Activated CD4-positive, alpha-beta T cell treated with anti-CD3 and anti-CD28 coated beads for 1 hour (primary cell): ENCODE results near the gene GRID1.
"Not testable (repeated sequence)": the region's sequence is repeated elsewhere in the genome, so short reads cannot be mapped to it uniquely, and the experiment has no call there.

Experiments used
- DNase-seq: peaks from one replicate; pipeline ENCODE4 v3.0.0-alpha.2; 2020

The GRID1 gene

GRCh38 chr10:85735997-85736396 is 630.6 kb downstream of the GRID1 start:
- DNase-seq, result no peak

GRCh38 chr10:85734791-85735190 is 631.8 kb downstream of the GRID1 start:
- no peak for DNase-seq

GRCh38 chr10:85724215-85724614 is 642.4 kb downstream of the GRID1 start:
- no peak for DNase-seq

- DNase-seq, result no peak
Measured at GRCh38 chr10:85720931-85721590, 645.5 kb downstream of the GRID1 start.

GRCh38 chr10:85719408-85719807 is 647.2 kb downstream of the GRID1 start:
- no peak for DNase-seq

- DNase-seq, result no peak
Measured at GRCh38 chr10:85713885-85714284, 652.7 kb downstream of the GRID1 start.

- DNase-seq, result no peak
Measured at GRCh38 chr10:85702768-85703167, 663.8 kb downstream of the GRID1 start.

- not testable (repeated sequence) for DNase-seq
Measured at GRCh38 chr10:85699066-85699465, 667.5 kb downstream of the GRID1 start.

- DNase-seq, result no peak
Measured at GRCh38 chr10:85696893-85697292, 669.7 kb downstream of the GRID1 start.

- no peak for DNase-seq
Measured at GRCh38 chr10:85682621-85683020, 684.0 kb downstream of the GRID1 start.

- DNase-seq, result no peak
Measured at GRCh38 chr10:85679710-85680109, 686.9 kb downstream of the GRID1 start.

GRCh38 chr10:85679061-85679460 is 687.5 kb downstream of the GRID1 start:
- no peak for DNase-seq

GRCh38 chr10:85674851-85675250 is 691.7 kb downstream of the GRID1 start:
- no peak for DNase-seq

GRCh38 chr10:85673270-85673669 is 693.3 kb downstream of the GRID1 start:
- DNase-seq, result no peak

- DNase-seq, result no peak
Measured at GRCh38 chr10:85671530-85671929, 695.1 kb downstream of the GRID1 start.

GRCh38 chr10:85668522-85668921 is 698.1 kb downstream of the GRID1 start:
- DNase-seq, result no peak

- DNase-seq, result no peak
Measured at GRCh38 chr10:85667638-85668233, 698.9 kb downstream of the GRID1 start.

GRCh38 chr10:85666987-85667386 is 699.6 kb downstream of the GRID1 start:
- no peak for DNase-seq

GRCh38 chr10:85666102-85666501 is 700.5 kb downstream of the GRID1 start:
- no peak for DNase-seq

GRCh38 chr10:85665681-85666080 is 700.9 kb downstream of the GRID1 start:
- no peak for DNase-seq

GRCh38 chr10:85665078-85665477 is 701.5 kb downstream of the GRID1 start:
- no peak for DNase-seq

- DNase-seq, result no peak
Measured at GRCh38 chr10:85661123-85661522, 705.5 kb downstream of the GRID1 start.

GRCh38 chr10:85659331-85659730 is 707.3 kb downstream of the GRID1 start:
- no peak for DNase-seq

GRCh38 chr10:85658518-85658917 is 708.1 kb downstream of the GRID1 start:
- no peak for DNase-seq
